ENCODE data around the gene UBE2C. TPM values are rescaled to one million over a fixed set of nuclear protein-coding genes. Genes with fewer than 3 reads are reported as not detected.

UBE2C gene
- polyA plus RNA-seq (2012; ENCODE audit: insufficient read length, low read depth), result 77.8 TPM

DNA sequence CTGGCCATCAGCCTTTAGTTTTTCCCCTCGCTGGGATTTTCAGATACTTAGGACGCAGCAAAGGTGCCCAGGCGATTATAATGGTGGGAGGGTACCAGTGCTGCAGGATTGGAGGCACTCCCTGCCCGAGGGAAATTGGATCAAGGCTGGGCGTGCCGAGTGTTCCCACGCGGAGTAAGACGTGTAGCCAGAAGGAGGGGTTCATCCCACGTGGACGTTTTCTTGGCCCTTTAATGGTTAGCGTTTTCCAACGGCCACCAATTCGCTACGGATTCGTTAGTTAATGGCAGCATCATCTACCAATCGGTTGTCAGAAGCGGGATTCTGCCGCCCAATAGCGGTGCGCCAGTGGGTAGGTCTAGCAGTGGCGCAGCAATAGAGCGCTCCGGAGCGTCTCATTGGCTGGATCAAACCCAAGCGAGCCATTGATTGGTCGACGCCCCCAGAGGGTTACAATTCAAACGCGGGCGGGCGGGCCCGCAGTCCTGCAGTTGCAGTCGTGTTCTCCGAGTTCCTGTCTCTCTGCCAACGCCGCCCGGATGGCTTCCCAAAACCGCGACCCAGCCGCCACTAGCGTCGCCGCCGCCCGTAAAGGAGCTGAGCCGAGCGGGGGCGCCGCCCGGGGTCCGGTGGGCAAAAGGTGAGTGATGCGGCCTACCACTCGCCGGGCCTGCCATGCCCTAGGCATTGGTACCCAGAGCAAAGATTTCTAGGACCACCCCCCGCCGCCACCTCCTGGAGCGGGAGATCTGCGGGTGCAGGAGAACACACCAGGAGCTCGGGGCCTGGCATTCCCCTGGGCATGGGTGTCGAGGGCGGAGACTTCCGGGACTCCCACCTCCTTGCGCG is at the start of gene UBE2C:
UBE2C (plus strand) TSS at position 488 of the 849 bp plus-strand sequence; CDS start at position 540, 52 bp downstream.
- TF ChIP-seq FOXP2 (optimal IDR thresholded peaks at IDR 0.05; ENCODE audit: borderline replicate concordance, extremely low read depth, extremely low read length, insufficient read depth) (no peak), TAF1 (IDR thresholded peaks at IDR 0.05; ENCODE audit: borderline replicate concordance, insufficient read depth, low read length) (peak; percentile 57; the same call in 1 of the 2 replicates), REST (IDR thresholded peaks at IDR 0.05; ENCODE audit: insufficient read depth in 1 of 2, low read depth in 2 of 2, low read length in 2 of 2) (0 out of 4 replicates have a peak, but pooled peaks of 1 of the 2 experiments have one; percentile 20), POLR2AphosphoS5 (IDR thresholded peaks at IDR 0.05; ENCODE audit: low read depth, low read length) (peak; percentile 67), SIN3A (IDR thresholded peaks at IDR 0.05; ENCODE audit: borderline replicate concordance, insufficient read depth, low read length) (peak; percentile 58; the same call in 1 of the 2 replicates)

DNA sequence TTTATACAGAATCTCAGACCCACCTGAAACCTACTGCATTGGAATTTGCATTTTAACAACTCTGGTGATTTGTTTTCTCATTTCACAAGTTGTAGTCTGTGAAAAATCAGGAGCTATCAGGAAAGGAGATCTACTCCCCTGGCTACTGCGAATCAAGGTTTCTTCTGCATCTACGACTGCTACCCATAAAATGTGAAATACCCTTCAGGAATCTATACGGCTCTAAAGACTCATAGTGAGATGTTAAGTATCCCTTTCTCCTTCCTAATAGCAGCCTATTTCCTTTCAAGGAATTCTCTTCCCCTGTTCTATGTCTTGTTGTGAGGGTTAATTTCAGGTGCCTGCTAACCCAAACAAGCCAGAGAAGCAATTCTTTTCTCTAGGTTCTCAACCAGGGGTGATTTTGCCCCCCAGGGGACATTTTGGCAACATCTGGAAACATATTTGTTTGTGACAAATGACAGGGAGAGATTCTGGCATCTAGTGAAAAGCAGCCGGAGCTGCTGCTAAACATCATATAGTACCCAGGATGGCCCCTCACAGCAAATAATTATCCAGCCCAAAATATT is 47.1 kb upstream of the UBE2C start:
- TF ChIP-seq SIN3A (IDR thresholded peaks at IDR 0.05; ENCODE audit: borderline replicate concordance, insufficient read depth, low read length) (no peak), REST (IDR thresholded peaks at IDR 0.05; ENCODE audit: insufficient read depth in 1 of 2, low read depth in 2 of 2, low read length in 2 of 2) (no peak), FOXP2 (optimal IDR thresholded peaks at IDR 0.05; ENCODE audit: borderline replicate concordance, extremely low read depth, extremely low read length, insufficient read depth) (no peak), TAF1 (IDR thresholded peaks at IDR 0.05; ENCODE audit: borderline replicate concordance, insufficient read depth, low read length) (no peak), POLR2AphosphoS5 (IDR thresholded peaks at IDR 0.05; ENCODE audit: low read depth, low read length) (no peak)

GRCh38 chr20:45765980-45766379 is 46.5 kb upstream of the UBE2C start:
- TF ChIP-seq REST (IDR thresholded peaks at IDR 0.05; ENCODE audit: insufficient read depth in 1 of 2, low read depth in 2 of 2, low read length in 2 of 2), result no peak
- TF ChIP-seq TAF1 (IDR thresholded peaks at IDR 0.05; ENCODE audit: borderline replicate concordance, insufficient read depth, low read length), result no peak
- TF ChIP-seq SIN3A (IDR thresholded peaks at IDR 0.05; ENCODE audit: borderline replicate concordance, insufficient read depth, low read length), result no peak
- TF ChIP-seq POLR2AphosphoS5 (IDR thresholded peaks at IDR 0.05; ENCODE audit: low read depth, low read length), result no peak
- no peak for TF ChIP-seq FOXP2 (optimal IDR thresholded peaks at IDR 0.05; ENCODE audit: borderline replicate concordance, extremely low read depth, extremely low read length, insufficient read depth)

GRCh38 chr20:45768479-45768878 is 44.0 kb upstream of the UBE2C start:
- TF ChIP-seq SIN3A (IDR thresholded peaks at IDR 0.05; ENCODE audit: borderline replicate concordance, insufficient read depth, low read length) (no peak), FOXP2 (optimal IDR thresholded peaks at IDR 0.05; ENCODE audit: borderline replicate concordance, extremely low read depth, extremely low read length, insufficient read depth) (no peak), REST (IDR thresholded peaks at IDR 0.05; ENCODE audit: insufficient read depth in 1 of 2, low read depth in 2 of 2, low read length in 2 of 2) (no peak), TAF1 (IDR thresholded peaks at IDR 0.05; ENCODE audit: borderline replicate concordance, insufficient read depth, low read length) (no peak), POLR2AphosphoS5 (IDR thresholded peaks at IDR 0.05; ENCODE audit: low read depth, low read length) (no peak)
